H9 (cell line): ENCODE measurements around the gene HMGCS2. TPM values are rescaled to one million over a fixed set of nuclear protein-coding genes. Genes with fewer than 3 reads are reported as not detected.

Experiments
- DNase-seq: peaks from one replicate; pipeline ENCODE4 v3.0.0-alpha.2; 2017
- H2AFZ ChIP-seq: one replicate; pipeline ENCODE4 v1.6.1; 2013; ENCODE audit warnings: mild to moderate bottlenecking, low read length, control low read depth, moderate library complexity
- H2AK5ac ChIP-seq: 2 replicates; pipeline ENCODE4 v1.6.1; 2013; ENCODE audit warnings: low read length, control low read depth, mixed read lengths; ENCODE audit not compliant: insufficient read length
- H2BK120ac ChIP-seq: one replicate; pipeline ENCODE4 v1.6.1; 2013; ENCODE audit warnings: low read depth, mild to moderate bottlenecking, low read length, control low read depth, inconsistent platforms; ENCODE audit not compliant: poor library complexity, severe bottlenecking
- H2BK12ac ChIP-seq: 2 replicates; pipeline ENCODE4 v1.6.1; 2013; ENCODE audit warnings: low read length, control low read depth, mixed read lengths, low read depth; ENCODE audit not compliant: insufficient read length
- H2BK15ac ChIP-seq: 2 replicates; pipeline ENCODE4 v1.6.1; 2013; ENCODE audit warnings: low read depth, low read length, control low read depth
- H2BK20ac ChIP-seq: one replicate; pipeline ENCODE4 v1.6.1; 2013; ENCODE audit warnings: low read depth, mild to moderate bottlenecking, low read length, control low read depth, inconsistent platforms; ENCODE audit not compliant: poor library complexity, severe bottlenecking
- H2BK5ac ChIP-seq: 2 replicates; pipeline ENCODE4 v1.6.1; 2013; ENCODE audit warnings: low read length, control low read depth, mixed read lengths; ENCODE audit not compliant: insufficient read length
- H3K14ac ChIP-seq: 2 replicates; pipeline ENCODE4 v1.6.1; 2013; ENCODE audit warnings: low read length, control low read depth; ENCODE audit not compliant: insufficient read depth
- H3K18ac ChIP-seq: 2 replicates; pipeline ENCODE4 v1.6.1; 2013; ENCODE audit warnings: low read depth, mild to moderate bottlenecking, mixed read lengths, low read length, control low read depth; ENCODE audit not compliant: insufficient read length
- H3K23ac ChIP-seq: 2 replicates; pipeline ENCODE4 v1.6.1; 2013; ENCODE audit warnings: low read length, control low read depth, mixed read lengths, low read depth; ENCODE audit not compliant: insufficient read length
- H3K23me2 ChIP-seq: 2 replicates; pipeline ENCODE4 v1.6.1; 2013; ENCODE audit warnings: low read depth, mild to moderate bottlenecking, mixed read lengths, low read length, control low read depth; ENCODE audit not compliant: insufficient read length, poor library complexity, severe bottlenecking
- H3K27ac ChIP-seq: 2 replicates; pipeline ENCODE4 v1.5.1; 2013; ENCODE audit warnings: low read length, control low read depth, mixed read lengths, low read depth; ENCODE audit not compliant: insufficient read length
- H3K27me3 ChIP-seq: 2 replicates; pipeline ENCODE4 v1.6.1; 2013; ENCODE audit warnings: low read length, control low read depth, inconsistent platforms; ENCODE audit not compliant: insufficient read depth
- H3K4ac ChIP-seq: 2 replicates; pipeline ENCODE4 v1.6.1; 2013; ENCODE audit warnings: low read depth, mild to moderate bottlenecking, control low read depth, inconsistent platforms, low read length, moderate library complexity
- H3K4me1 ChIP-seq: 2 replicates; pipeline ENCODE4 v1.6.1; 2013; ENCODE audit warnings: low read length, control low read depth, inconsistent platforms; ENCODE audit not compliant: insufficient read depth
- H3K4me2 ChIP-seq: 2 replicates; pipeline ENCODE4 v1.6.1; 2013; ENCODE audit warnings: low read length, control low read depth, mixed read lengths; ENCODE audit not compliant: insufficient read length, insufficient read depth
- H3K56ac ChIP-seq: 2 replicates; pipeline ENCODE4 v1.6.1; 2013; ENCODE audit warnings: low read depth, mild to moderate bottlenecking, mixed read lengths, low read length, control low read depth; ENCODE audit not compliant: insufficient read length
- H3K79me1 ChIP-seq: 2 replicates; pipeline ENCODE4 v1.6.1; 2013; ENCODE audit warnings: low read depth, mild to moderate bottlenecking, moderate library complexity, low read length, control low read depth, inconsistent platforms; ENCODE audit not compliant: insufficient read depth, poor library complexity, severe bottlenecking
- H3K79me2 ChIP-seq: 2 replicates; pipeline ENCODE4 v1.6.1; 2013; ENCODE audit warnings: low read length, control low read depth, inconsistent platforms; ENCODE audit not compliant: insufficient read depth
- H3K9ac ChIP-seq: 2 replicates; pipeline ENCODE4 v1.6.1; 2013; ENCODE audit warnings: low read length, control low read depth, mixed read lengths; ENCODE audit not compliant: insufficient read length; ENCODE audit errors: extremely low read depth
- H3K9me3 ChIP-seq: one replicate; pipeline ENCODE4 v1.6.1; 2013; ENCODE audit warnings: low read depth, low read length, inconsistent platforms; ENCODE audit not compliant: control insufficient read depth
- H3T11ph ChIP-seq: one replicate; pipeline ENCODE4 v1.6.1; 2013; ENCODE audit warnings: mild to moderate bottlenecking, low read length, control low read depth, inconsistent platforms
- H4K20me1 ChIP-seq: one replicate; pipeline ENCODE4 v1.6.1; 2013; ENCODE audit not compliant: control insufficient read depth, insufficient read length, insufficient read depth
- H4K5ac ChIP-seq: 2 replicates; pipeline ENCODE4 v1.6.1; 2013; ENCODE audit warnings: low read depth, mild to moderate bottlenecking, mixed read lengths, low read length, control low read depth; ENCODE audit not compliant: insufficient read length
- H4K8ac ChIP-seq: replicated peaks from 2 replicates; pipeline ENCODE4 v1.6.1; 2013; ENCODE audit warnings: low read length, control low read depth, mixed read lengths, low read depth; ENCODE audit not compliant: insufficient read length
- H4K91ac ChIP-seq: 2 replicates; pipeline ENCODE4 v1.6.1; 2013; ENCODE audit warnings: low read depth, mild to moderate bottlenecking, moderate library complexity, mixed read lengths, low read length, control low read depth; ENCODE audit not compliant: insufficient read length
- H3K27ac Mint-ChIP-seq, 3 experiments: 2 replicates in 2 of 3; 3 replicates in 1 of 3; pipeline ENCODE4 v1.8.0; 2020 to 2021; ENCODE audit warnings: mixed read lengths in 3 of 3, mild to moderate bottlenecking in 1 of 3, moderate library complexity in 1 of 3
- H3K27me3 Mint-ChIP-seq: 2 replicates; pipeline ENCODE4 v1.8.0; 2021; ENCODE audit warnings: low read depth, mild to moderate bottlenecking, moderate library complexity, mixed read lengths
- H3K36me3 Mint-ChIP-seq, 3 experiments: 2 replicates in 2 of 3; 3 replicates in 1 of 3; pipeline ENCODE4 v1.8.0; 2020 to 2021; ENCODE audit warnings: low read depth in 3 of 3, mixed read lengths in 3 of 3; ENCODE audit not compliant: insufficient read depth in 1 of 3
- H3K4me1 Mint-ChIP-seq, 2 experiments: 2 replicates each; pipeline ENCODE4 v1.8.0; 2020; ENCODE audit warnings: mixed read lengths in 2 of 2
- H3K4me3 Mint-ChIP-seq, 2 experiments: 2 replicates in 1 of 2; 3 replicates in 1 of 2; pipeline ENCODE4 v1.8.0; 2020 to 2021; ENCODE audit warnings: mild to moderate bottlenecking in 2 of 2, mixed read lengths in 2 of 2, moderate library complexity in 1 of 2
- H3K9me3 Mint-ChIP-seq, 2 experiments: 2 replicates in 1 of 2; 3 replicates in 1 of 2; pipeline ENCODE4 v1.8.0; 2020; ENCODE audit warnings: mild to moderate bottlenecking in 2 of 2, mixed read lengths in 2 of 2, moderate library complexity in 1 of 2
- WGBS: extraction: QIAGEN DNeasy Blood & Tissue Kit; methylation state at CpG from one replicate; pipeline ENCODE4 v1.1.7; 2013; ENCODE audit warnings: missing lambda C conversion rate, low lambda C conversion rate, mixed read lengths; ENCODE audit not compliant: insufficient read length; ENCODE audit errors: extremely low coverage; 5-methylcytosine and 5-hydroxymethylcytosine counted together
- total RNA-seq: library from RNA; stranded (reverse); gene quantifications from 2 replicates; pipeline ENCODE4 v1.2.1, GENCODE V29; 2021
- TF ChIP-seq, protein P1 (sequence below): fragments of 200-600 bp; sonication (generic); conservative IDR thresholded peaks from 3 replicates; pipeline ENCODE4 v1.8.0; 2021; ENCODE audit warnings: antibody characterized with exemption, mild to moderate bottlenecking

Gene HMGCS2
- total RNA-seq, 1 experiment from 2014 or later = not detected

DNA sequence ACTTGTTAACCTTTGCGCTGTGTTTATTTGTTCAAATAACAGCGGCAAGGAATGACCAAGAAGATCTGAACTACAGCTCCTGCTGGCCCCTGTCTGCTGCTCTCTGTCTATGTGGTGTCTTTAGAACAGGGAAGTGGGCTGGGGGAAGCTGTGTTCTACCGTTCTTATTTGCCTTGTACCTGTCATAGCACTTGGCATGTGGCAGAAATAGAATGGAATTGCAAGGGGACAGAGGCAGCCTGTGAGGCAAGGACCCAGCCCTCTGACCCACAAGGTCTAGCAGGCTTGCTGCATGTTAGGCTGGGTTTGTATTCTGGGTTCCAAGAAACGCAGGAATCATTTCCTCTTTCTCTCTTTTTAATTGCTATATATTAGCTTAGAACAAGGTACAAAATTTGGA lies 20.7 kb downstream of the HMGCS2 start:
- Histone ChIP-seq H3K79me2 (no peaks in the 10 kb centered on the region), H2BK12ac (no peak overlapping the region), H2BK5ac (no peak overlapping the region), H3T11ph (no peak overlapping the region), H4K5ac (no peak overlapping the region), H4K8ac (no peak overlapping the region), H4K20me1 (no peaks in the 10 kb centered on the region), H2AK5ac (no peak overlapping the region), H3K9me3 (no peaks in the 10 kb centered on the region), H2BK120ac (no peak overlapping the region), H3K79me1 (no peaks in the 10 kb centered on the region), H3K4me1 (peaks cover 4% of the 10 kb centered on the region; the same call in 1 of the 2 replicates), H3K4me2 (no peak overlapping the region), H2BK15ac (no peak overlapping the region), H2AFZ (no peak overlapping the region), H3K14ac (no peak overlapping the region), H3K23ac (no peak overlapping the region), H3K18ac (no peak overlapping the region), H4K91ac (no peak overlapping the region), H3K23me2 (no peaks in the 10 kb centered on the region), H3K27me3 (no peaks in the 10 kb centered on the region; the same call in 1 of the 2 replicates), H3K27ac (no peak overlapping the region), H3K9ac (no peak overlapping the region), H3K4ac (no peak overlapping the region), H2BK20ac (no peak overlapping the region), H3K56ac (no peak overlapping the region)
- no CpG with 5 or more reads among the region's 4 CpGs for whole genome bisulfite sequencing
- Mint-ChIP-seq H3K4me1 (peaks cover 22 to 33% of the 10 kb centered on the region in 2 experiments), H3K36me3 (peaks cover 7 to 17% (median 12%) of the 10 kb centered on the region in 3 experiments; a peak in 6 of 7 replicates), H3K27ac (no peak overlapping the region), H3K27me3 (peaks cover 6% of the 10 kb centered on the region), H3K4me3 (no peak overlapping the region), H3K9me3 (no peaks in the 10 kb centered on the region; a peak in 1 of 5 replicates)
- TF ChIP-seq, protein P1, sequence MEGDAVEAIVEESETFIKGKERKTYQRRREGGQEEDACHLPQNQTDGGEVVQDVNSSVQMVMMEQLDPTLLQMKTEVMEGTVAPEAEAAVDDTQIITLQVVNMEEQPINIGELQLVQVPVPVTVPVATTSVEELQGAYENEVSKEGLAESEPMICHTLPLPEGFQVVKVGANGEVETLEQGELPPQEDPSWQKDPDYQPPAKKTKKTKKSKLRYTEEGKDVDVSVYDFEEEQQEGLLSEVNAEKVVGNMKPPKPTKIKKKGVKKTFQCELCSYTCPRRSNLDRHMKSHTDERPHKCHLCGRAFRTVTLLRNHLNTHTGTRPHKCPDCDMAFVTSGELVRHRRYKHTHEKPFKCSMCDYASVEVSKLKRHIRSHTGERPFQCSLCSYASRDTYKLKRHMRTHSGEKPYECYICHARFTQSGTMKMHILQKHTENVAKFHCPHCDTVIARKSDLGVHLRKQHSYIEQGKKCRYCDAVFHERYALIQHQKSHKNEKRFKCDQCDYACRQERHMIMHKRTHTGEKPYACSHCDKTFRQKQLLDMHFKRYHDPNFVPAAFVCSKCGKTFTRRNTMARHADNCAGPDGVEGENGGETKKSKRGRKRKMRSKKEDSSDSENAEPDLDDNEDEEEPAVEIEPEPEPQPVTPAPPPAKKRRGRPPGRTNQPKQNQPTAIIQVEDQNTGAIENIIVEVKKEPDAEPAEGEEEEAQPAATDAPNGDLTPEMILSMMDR = no peak
- DNase-seq = no peak
